HepG2 (cell line): ENCODE data around the gene MLNR. TPM values are rescaled to one million over a fixed set of nuclear protein-coding genes. Genes with fewer than 3 reads are reported as not detected.

Experiments
- ATAC-seq: fragments of 200-7000 bp; cut with Tn5 transposase; 3 replicates; pipeline ENCODE4 v1.9.1; 2020; ENCODE audit warnings: mild to moderate bottlenecking, moderate library complexity
- BruUV-seq: library from RNA; stranded (reverse); fragments of 400-500 nt; replicated peaks from 2 replicates; lab custom pipeline; 2021; lab: Mats Ljungman, UMichigan
- CTCF ChIA-PET: fragments of 300-600 bp; formaldehyde crosslinking; extraction: SDS; loops from one replicate; lab custom pipeline; 2021; ENCODE audit warnings: low total read pairs, inconsistent platforms, low intra/inter-chr PET ratio; lab: Yijun Ruan, JAX
- POLR2A ChIA-PET: fragments of 350-600 bp; sonication (Branson Sonifier 250); formaldehyde crosslinking; loops from one replicate; lab custom pipeline; 2020; ENCODE audit warnings: antibody characterized with exemption, inconsistent platforms; lab: Yijun Ruan, JAX
- DNase-seq: peaks from one replicate; pipeline ENCODE4 v3.0.0-alpha.2; 2015; ENCODE audit warnings: low spot score
- FAIRE-seq: peaks from 3 replicates; lab custom pipeline; 2011; peaks lifted over from hg19 to GRCh38; lab: Jason Lieb, UNC
- H2AFZ ChIP-seq: one replicate; pipeline ENCODE4 v1.6.1; 2011; ENCODE audit warnings: low read length, inconsistent platforms
- H3K27ac ChIP-seq: fragments of 300-600 bp; 3 replicates; pipeline ENCODE4 v1.8.0; 2011; ENCODE audit warnings: mixed run types, mild to moderate bottlenecking, mixed read lengths, low read length, inconsistent platforms; ENCODE audit not compliant: insufficient read depth; ENCODE audit errors: extremely low read length
- H3K27me3 ChIP-seq, 2 experiments: fragments of 200-600 bp in 1 of 2; 2 replicates in 1 of 2; 3 replicates in 1 of 2; pipeline versions ENCODE4 v1.6.0 to v1.8.0; 2011; ENCODE audit warnings: low read length in 2 of 2, mild to moderate bottlenecking in 2 of 2, moderate library complexity in 2 of 2, inconsistent platforms in 1 of 2; ENCODE audit not compliant: insufficient read depth in 2 of 2, control insufficient read depth in 1 of 2
- H3K36me3 ChIP-seq, 2 experiments: fragments of 200-600 bp in 1 of 2; replicated peaks in 1 of 2; 2 replicates in 1 of 2; 3 replicates in 1 of 2; pipeline versions ENCODE4 v1.5.1 to v1.8.0; 2011; ENCODE audit warnings: low read length in 2 of 2, inconsistent platforms in 1 of 2; ENCODE audit not compliant: insufficient read depth in 2 of 2, control insufficient read depth in 1 of 2
- H3K4me1 ChIP-seq: 2 replicates; pipeline ENCODE4 v1.5.1; 2012; ENCODE audit warnings: low read length, inconsistent platforms; ENCODE audit not compliant: insufficient read depth
- H3K4me2 ChIP-seq: 2 replicates; pipeline ENCODE4 v1.6.0; 2011; ENCODE audit warnings: low read depth, low read length, inconsistent platforms
- H3K4me3 ChIP-seq, 3 experiments: fragments of 200-600 bp in 1 of 3; sonication (generic), shearing (Covaris generic) in 1 of 3; replicated peaks in 1 of 3; 2 replicates each; pipeline ENCODE4 v1.5.1; 2011 to 2016; ENCODE audit warnings: low read length in 3 of 3, inconsistent platforms in 2 of 3, low read depth in 2 of 3, mild to moderate bottlenecking in 2 of 3, control low read depth in 1 of 3, mixed read lengths in 1 of 3; ENCODE audit not compliant: insufficient read depth in 1 of 3
- H3K79me2 ChIP-seq: one replicate; pipeline ENCODE4 v1.6.1; 2011; ENCODE audit warnings: low read length, inconsistent platforms; ENCODE audit not compliant: insufficient read depth
- H3K9ac ChIP-seq: 2 replicates; pipeline ENCODE4 v1.6.0; 2011; ENCODE audit warnings: mild to moderate bottlenecking, low read depth, low read length, inconsistent platforms; ENCODE audit not compliant: insufficient read depth
- H3K9me3 ChIP-seq: 2 replicates; pipeline ENCODE4 v1.5.1; 2012; ENCODE audit warnings: mild to moderate bottlenecking, low read length
- H4K20me1 ChIP-seq: 2 replicates; pipeline ENCODE4 v1.6.0; 2011; ENCODE audit warnings: inconsistent platforms, mild to moderate bottlenecking, low read length, moderate library complexity; ENCODE audit not compliant: insufficient read depth
- EP300 ChIP-seq, 3 experiments: sonication (generic) in 1 of 3; formaldehyde crosslinking in 1 of 3; IDR thresholded peaks; 2 replicates each; pipeline versions ENCODE4 v1.5.1 to v1.6.1; 2011 to 2020; ENCODE audit warnings: low read depth in 2 of 3, low read length in 2 of 3, borderline replicate concordance in 1 of 3, improper control_type of control experiment in 1 of 3, mild to moderate bottlenecking in 1 of 3, missing genetic modification reagents in 1 of 3, moderate library complexity in 1 of 3
- FOXK2 ChIP-seq: fragments of 450-650 bp; IDR thresholded peaks from 2 replicates; pipeline ENCODE4 v1.6.1; 2016
- HNRNPH1 ChIP-seq: fragments of 200-400 bp; formaldehyde crosslinking; optimal IDR thresholded peaks from 2 replicates; pipeline ENCODE3; 2017; ENCODE audit warnings: mild to moderate bottlenecking, low read depth, low read length
- JDP2 ChIP-seq: sonication (generic); formaldehyde crosslinking; IDR thresholded peaks from 2 replicates; pipeline ENCODE4 v1.8.1; 2022; ENCODE audit warnings: missing genetic modification reagents, borderline replicate concordance
- JUN ChIP-seq: sonication (generic); formaldehyde crosslinking; IDR thresholded peaks from 2 replicates; pipeline ENCODE4 v1.4.0; 2020; ENCODE audit warnings: mild to moderate bottlenecking, missing genetic modification reagents
- LCORL ChIP-seq, 2 experiments: fragments of 450-650 bp in 1 of 2; sonication (generic) in 1 of 2; formaldehyde crosslinking in 1 of 2; IDR thresholded peaks; 2 replicates each; pipeline versions ENCODE4 v1.5.0 to v1.6.1; 2017 to 2020; ENCODE audit warnings: antibody characterized with exemption in 1 of 2, missing genetic modification reagents in 1 of 2
- MBNL3 ChIP-seq: fragments of 250-450 bp; sonication (Bioruptor Pico); conservative IDR thresholded peaks from 2 replicates; pipeline ENCODE4 v1.8.0; 2022; ENCODE audit warnings: mild to moderate bottlenecking, inconsistent platforms
- MZF1 ChIP-seq: sonication (generic); formaldehyde crosslinking; IDR thresholded peaks from 2 replicates; pipeline ENCODE4 v1.8.1; 2023; ENCODE audit warnings: mild to moderate bottlenecking, missing genetic modification reagents, borderline replicate concordance
- PAX8 ChIP-seq: sonication (generic); formaldehyde crosslinking; IDR thresholded peaks from 2 replicates; pipeline ENCODE4 v1.8.0; 2022; ENCODE audit warnings: mild to moderate bottlenecking, missing genetic modification reagents, borderline replicate concordance
- SRSF4 ChIP-seq: fragments of 200-400 bp; formaldehyde crosslinking; IDR thresholded peaks from one replicate; pipeline ENCODE4 v1.6.1; 2018; ENCODE audit warnings: mild to moderate bottlenecking, low read depth, low read length, moderate library complexity; ENCODE audit not compliant: poor library complexity, severe bottlenecking
- TAF1 ChIP-seq: sonication (generic); formaldehyde crosslinking; IDR thresholded peaks from 2 replicates; pipeline ENCODE4 v1.4.0; 2020; ENCODE audit warnings: missing genetic modification reagents
- TGIF2 ChIP-seq: IDR thresholded peaks from 2 replicates; pipeline ENCODE4 v1.6.1; 2016; ENCODE audit warnings: control low read depth, missing compliant biosample characterization
- WIZ ChIP-seq: sonication (generic); formaldehyde crosslinking; IDR thresholded peaks from 2 replicates; pipeline ENCODE4 v1.5.1; 2020; ENCODE audit warnings: mild to moderate bottlenecking, missing genetic modification reagents
- ZBTB43 ChIP-seq: sonication (generic); formaldehyde crosslinking; conservative IDR thresholded peaks from 2 replicates; pipeline ENCODE4 v1.4.0; 2020; ENCODE audit warnings: missing genetic modification reagents
- ZEB1 ChIP-seq: IDR thresholded peaks from 2 replicates; pipeline ENCODE4 v1.6.1; 2012; ENCODE audit warnings: mild to moderate bottlenecking, low read depth, inconsistent platforms; ENCODE audit not compliant: insufficient replicate concordance
- ZKSCAN5 ChIP-seq: sonication (generic); formaldehyde crosslinking; IDR thresholded peaks from 2 replicates; pipeline ENCODE4 v1.5.1; 2020; ENCODE audit warnings: mild to moderate bottlenecking, missing genetic modification reagents
- ZMYM2 ChIP-seq: sonication (generic); formaldehyde crosslinking; IDR thresholded peaks from 2 replicates; pipeline ENCODE4 v1.8.0; 2022; ENCODE audit warnings: mild to moderate bottlenecking, missing genetic modification reagents
- ZNF136 ChIP-seq: sonication (generic); formaldehyde crosslinking; IDR thresholded peaks from 2 replicates; pipeline ENCODE4 v1.8.1; 2022; ENCODE audit warnings: low read depth, mild to moderate bottlenecking, moderate library complexity, missing genetic modification reagents
- ZNF33B ChIP-seq: sonication (generic); formaldehyde crosslinking; IDR thresholded peaks from 2 replicates; pipeline ENCODE4 v1.5.1; 2020; ENCODE audit warnings: mild to moderate bottlenecking, missing genetic modification reagents
- ZNF660 ChIP-seq: sonication (generic); formaldehyde crosslinking; IDR thresholded peaks from 2 replicates; pipeline ENCODE4 v1.5.1; 2020; ENCODE audit warnings: mild to moderate bottlenecking, low read depth, missing genetic modification reagents, borderline replicate concordance
- ZNF776 ChIP-seq: sonication (generic); formaldehyde crosslinking; IDR thresholded peaks from 2 replicates; pipeline ENCODE4 v1.4.0; 2020; ENCODE audit warnings: mild to moderate bottlenecking, missing genetic modification reagents
- in situ Hi-C: cut with HindIII; loops from 2 replicates; pipeline ENCODE4 v1.10.0; 2017; ENCODE audit warnings: low pct_unique_long_range_greater_than_20kb; ENCODE audit not compliant: extremely low pct_ligation_motif_present
- intact Hi-C: fragments of 100-400 bp; cut with micrococcal nuclease; formaldehyde crosslinking; loops from one replicate; pipeline ENCODE4 v1.10.0; 2022; ENCODE audit not compliant: unreplicated experiment
- polyA plus RNA-seq, 8 experiments: library from polyadenylated mRNA; depleted of rRNA in 3 of 8; stranded (reverse) in 7 of 8; unstranded in 1 of 8; fragments of >200 nt; fragmentation: Illumina TruSeq in 4 of 8; extraction: Trizol in 4 of 8; gene quantifications; 2 replicates each; pipeline versions ENCODE4 v1.2.1 to v1.2.3, GENCODE V29; 2011 to 2016; ENCODE audit warnings: low read depth in 4 of 8, missing spikeins in 1 of 8, mixed read lengths in 1 of 8; ENCODE audit not compliant: insufficient read depth in 1 of 8
- total RNA-seq, 5 experiments: library from RNA; depleted of rRNA; stranded (reverse); fragments of >200 nt; fragmentation: Illumina TruSeq; extraction: Trizol; gene quantifications; 2 replicates each; pipeline ENCODE4 v1.2.3, GENCODE V29; 2016; ENCODE audit warnings: low read depth in 1 of 5
- TF ChIP-seq, protein P1 (sequence below): IDR thresholded peaks from 2 replicates; pipeline ENCODE4 v1.6.1; 2018; ENCODE audit warnings: missing genetic modification reagents, mild to moderate bottlenecking, missing compliant biosample characterization

Gene MLNR
- total and polyA plus RNA-seq, 2 of the 13 experiments (the other 11 are each of a cell fraction or from before 2014, with no cell fraction given), result 0.46 TPM; not detected in 1

DNA sequence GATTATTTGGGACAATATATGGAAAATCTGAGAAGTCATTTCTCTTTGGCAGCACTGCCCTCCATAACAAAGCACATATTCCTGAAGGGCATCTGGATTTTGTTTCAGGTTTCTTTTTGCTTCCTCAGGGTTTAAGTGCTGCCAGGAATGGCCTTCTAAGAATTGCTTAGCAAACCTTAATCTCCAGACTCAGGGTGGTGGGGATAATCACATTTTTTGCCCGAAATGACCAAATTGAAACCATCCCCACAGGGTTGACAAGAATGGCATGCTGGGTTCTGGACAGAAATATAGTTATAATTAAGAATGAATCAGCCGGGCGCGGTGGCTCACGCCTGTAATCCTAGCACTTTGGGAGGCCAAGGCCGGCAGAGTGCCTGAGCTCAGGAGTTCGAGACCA is 21.2 kb downstream of the MLNR start (continued):
- TF ChIP-seq ZKSCAN5 (CRISPR knock-in tag) (no peak), TGIF2 (CRISPR knock-in tag) (no peak), SRSF4 (no peak), FOXK2 (no peak)

DNA sequence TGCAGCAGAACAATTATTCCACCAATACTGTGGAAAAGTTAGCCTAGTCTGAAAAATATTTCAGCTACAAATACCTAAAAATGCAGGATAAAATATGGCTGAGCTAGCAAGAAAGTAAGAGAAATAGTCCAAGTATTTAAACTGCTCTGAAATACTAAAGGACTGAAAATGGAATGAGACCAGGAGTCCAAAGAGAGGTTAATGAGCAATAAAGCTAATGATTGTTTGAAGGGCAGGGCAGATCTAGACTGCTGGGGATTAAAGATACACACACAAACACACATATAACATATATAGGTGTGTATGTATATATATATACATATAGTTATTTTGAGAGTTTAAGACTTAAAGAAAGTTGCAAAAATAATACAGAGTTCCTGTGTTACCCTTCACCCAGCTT is 25.0 kb downstream of the MLNR start:
- intact Hi-C loops, result no loop called here
- Histone ChIP-seq H2AFZ (no peak overlapping the region), H3K27me3 (no peaks in the 10 kb centered on the region; a peak in 1 of 5 replicates), H3K9ac (no peak overlapping the region), H4K20me1 (no peaks in the 10 kb centered on the region), H3K4me1 (peaks cover 13% of the 10 kb centered on the region), H3K4me3 (no peak overlapping the region), H3K9me3 (no peaks in the 10 kb centered on the region), H3K4me2 (no peak overlapping the region), H3K36me3 (no peaks in the 10 kb centered on the region), H3K27ac (no peak overlapping the region), H3K79me2 (peaks cover 7% of the 10 kb centered on the region)
- in situ Hi-C loops, result no loop called here
- TF ChIP-seq LCORL (IDR thresholded peaks at IDR 0.05), result no peak
- TF ChIP-seq LCORL (CRISPR knock-in tag; IDR thresholded peaks at IDR 0.05), result no peak
- no peak for TF ChIP-seq EP300 (IDR thresholded peaks at IDR 0.05; ENCODE audit: low read depth in 2 of 2, low read length in 2 of 2)
- no peak for TF ChIP-seq EP300 (CRISPR knock-in tag; IDR thresholded peaks at IDR 0.05; ENCODE audit: borderline replicate concordance)
- no peak for TF ChIP-seq WIZ (CRISPR knock-in tag)
- no peak for TF ChIP-seq ZMYM2
- TF ChIP-seq HNRNPH1, result no peak
- no peak for TF ChIP-seq MBNL3
- TF ChIP-seq JDP2, result no peak
- no peak for TF ChIP-seq ZBTB43 (CRISPR knock-in tag)
- no peak for TF ChIP-seq MZF1 (CRISPR knock-in tag)
- no peak for TF ChIP-seq ZNF660
- no peak for TF ChIP-seq JUN (CRISPR knock-in tag)
- no peak for TF ChIP-seq ZEB1
- TF ChIP-seq TAF1 (CRISPR knock-in tag), result no peak
- TF ChIP-seq, protein P1, sequence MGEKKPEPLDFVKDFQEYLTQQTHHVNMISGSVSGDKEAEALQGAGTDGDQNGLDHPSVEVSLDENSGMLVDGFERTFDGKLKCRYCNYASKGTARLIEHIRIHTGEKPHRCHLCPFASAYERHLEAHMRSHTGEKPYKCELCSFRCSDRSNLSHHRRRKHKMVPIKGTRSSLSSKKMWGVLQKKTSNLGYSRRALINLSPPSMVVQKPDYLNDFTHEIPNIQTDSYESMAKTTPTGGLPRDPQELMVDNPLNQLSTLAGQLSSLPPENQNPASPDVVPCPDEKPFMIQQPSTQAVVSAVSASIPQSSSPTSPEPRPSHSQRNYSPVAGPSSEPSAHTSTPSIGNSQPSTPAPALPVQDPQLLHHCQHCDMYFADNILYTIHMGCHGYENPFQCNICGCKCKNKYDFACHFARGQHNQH (CRISPR knock-in tag), result no peak
- TF ChIP-seq ZNF136 (CRISPR knock-in tag), result no peak
- no peak for TF ChIP-seq ZNF776
- TF ChIP-seq PAX8 (CRISPR knock-in tag), result no peak
- no peak for TF ChIP-seq ZNF33B
- POLR2A ChIA-PET, result no interaction called here
- CTCF ChIA-PET, result no interaction called here
- no TSS peak for BruUV-seq
- ATAC-seq, result no peak
- no peak for FAIRE-seq
- DNase-seq, result no peak
